Memory B cell (primary cell): Measurements from ENCODE around the gene STAC3.

ENCODE experiments used
- ATAC-seq: fragments of 150-1000 bp; cut with Tn5 transposase; 2 replicates; pipeline ENCODE4 v1.10.0; 2021; ENCODE audit warnings: low read depth, mild to moderate bottlenecking, moderate library complexity
- DNase-seq, 2 donors: peaks; one replicate each; pipeline ENCODE4 v3.0.0; 2022; ENCODE audit warnings: low spot score in 2 of 2
- H3K27ac Mint-ChIP-seq: one replicate; pipeline ENCODE4 v1.8.0; 2022; ENCODE audit warnings: mild to moderate bottlenecking, moderate library complexity, mixed read lengths
- H3K27me3 Mint-ChIP-seq: one replicate; pipeline ENCODE4 v1.8.0; 2022; ENCODE audit warnings: mixed read lengths
- H3K36me3 Mint-ChIP-seq: one replicate; pipeline ENCODE4 v1.8.0; 2022; ENCODE audit warnings: mild to moderate bottlenecking, mixed read lengths
- H3K4me1 Mint-ChIP-seq: one replicate; pipeline ENCODE4 v1.8.0; 2022; ENCODE audit warnings: mixed read lengths
- H3K4me3 Mint-ChIP-seq: one replicate; pipeline ENCODE4 v1.8.0; 2022; ENCODE audit warnings: mild to moderate bottlenecking, moderate library complexity, mixed read lengths
- H3K9me3 Mint-ChIP-seq: one replicate; pipeline ENCODE4 v1.8.0; 2022; ENCODE audit warnings: mixed read lengths

The STAC3 gene

DNA sequence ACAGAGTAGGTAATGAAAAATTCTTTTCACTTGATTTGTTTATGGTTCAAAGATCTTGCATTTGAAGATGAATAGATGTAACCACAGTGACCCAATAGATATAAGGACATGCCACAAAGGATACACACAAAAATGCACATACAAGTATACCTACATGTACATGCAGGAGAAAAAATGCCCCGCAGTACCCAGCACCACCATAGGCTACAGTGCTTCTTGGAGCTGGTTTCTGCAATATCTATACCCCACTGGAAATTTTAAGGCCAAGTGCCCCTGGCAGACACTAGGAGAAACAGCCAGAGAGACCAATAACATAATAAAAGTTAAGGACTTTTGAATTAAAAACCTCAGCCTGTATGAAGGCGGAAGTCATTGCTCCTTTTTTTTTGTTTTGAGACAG lies 12.1 kb upstream of the STAC3 start:
- no peak for ATAC-seq
- Mint-ChIP-seq H3K27me3 (no peaks in the 10 kb centered on the region), H3K27ac (no peak overlapping the region), H3K9me3 (no peaks in the 10 kb centered on the region), H3K36me3 (peaks cover 31% of the 10 kb centered on the region), H3K4me1 (peaks cover 4% of the 10 kb centered on the region), H3K4me3 (no peak overlapping the region)
- no peak for DNase-seq

DNA sequence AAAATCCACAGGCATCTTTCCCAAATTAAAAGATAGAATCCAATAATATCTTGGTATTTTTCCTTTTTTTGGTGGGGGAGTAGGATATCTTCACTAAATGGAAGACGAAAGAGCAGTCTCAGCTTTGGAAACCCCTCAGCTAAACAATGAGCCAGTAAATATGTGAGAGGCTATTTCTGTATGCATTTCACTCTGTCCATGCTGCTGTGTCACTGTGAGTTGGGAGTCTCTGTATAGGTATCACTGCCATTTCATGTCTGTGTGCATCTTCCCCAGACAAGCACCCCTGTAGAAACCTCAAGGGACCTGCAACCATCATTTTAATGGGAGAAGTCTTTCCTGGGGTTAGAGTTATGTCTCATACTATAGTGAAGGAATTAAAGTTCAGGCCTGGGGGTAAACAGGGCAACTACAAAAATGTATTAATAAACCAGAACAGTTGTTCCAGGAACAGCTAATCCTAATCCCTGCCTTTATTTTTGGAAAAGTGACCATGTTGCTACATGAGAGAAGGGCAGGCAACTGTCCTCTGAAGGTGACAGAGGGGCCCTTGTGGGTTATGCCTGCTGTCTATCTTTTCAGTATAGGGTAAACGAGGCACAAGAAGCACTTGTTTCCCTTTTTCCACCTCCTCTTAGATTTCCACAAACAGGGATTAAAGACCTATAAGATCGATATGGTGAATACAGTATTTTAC lies 11.3 kb upstream of the STAC3 start:
- no peak overlapping the region for H3K27ac Mint-ChIP-seq
- DNase-seq (no peak), ATAC-seq (no peak)
- H3K36me3 Mint-ChIP-seq: peaks cover 27% of the 10 kb centered on the region
- H3K27me3 Mint-ChIP-seq: no peaks in the 10 kb centered on the region
- no peak overlapping the region for H3K4me3 Mint-ChIP-seq
- no peaks in the 10 kb centered on the region for H3K9me3 Mint-ChIP-seq
- peaks cover 4% of the 10 kb centered on the region for H3K4me1 Mint-ChIP-seq

DNA sequence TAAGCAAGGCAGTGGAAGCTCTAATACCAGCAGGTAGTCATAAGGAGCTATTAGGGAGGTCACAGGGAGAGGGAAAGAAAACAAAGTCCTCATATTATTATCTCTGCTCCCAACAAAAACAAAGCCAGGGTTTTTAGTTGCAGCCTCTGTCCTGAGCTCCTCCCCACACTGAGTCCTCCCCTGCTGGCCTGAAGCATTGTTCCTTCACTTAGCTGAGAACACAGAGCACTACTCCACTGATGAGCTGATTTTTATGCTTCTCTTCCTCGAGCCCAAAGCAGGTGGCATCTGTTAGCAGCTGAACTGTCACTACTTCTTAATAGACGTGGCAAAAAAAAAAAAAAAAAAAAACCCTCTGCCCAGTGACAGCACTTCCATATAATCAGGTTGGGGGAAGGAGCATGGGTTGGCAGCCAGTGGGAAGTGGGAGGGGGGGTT lies 10.5 kb upstream of the STAC3 start:
- Mint-ChIP-seq H3K27me3 (no peaks in the 10 kb centered on the region), H3K27ac (no peak overlapping the region), H3K4me3 (no peak overlapping the region), H3K36me3 (peaks cover 24% of the 10 kb centered on the region), H3K4me1 (peaks cover 4% of the 10 kb centered on the region), H3K9me3 (no peaks in the 10 kb centered on the region)
- DNase-seq: no peak
- no peak for ATAC-seq

DNA sequence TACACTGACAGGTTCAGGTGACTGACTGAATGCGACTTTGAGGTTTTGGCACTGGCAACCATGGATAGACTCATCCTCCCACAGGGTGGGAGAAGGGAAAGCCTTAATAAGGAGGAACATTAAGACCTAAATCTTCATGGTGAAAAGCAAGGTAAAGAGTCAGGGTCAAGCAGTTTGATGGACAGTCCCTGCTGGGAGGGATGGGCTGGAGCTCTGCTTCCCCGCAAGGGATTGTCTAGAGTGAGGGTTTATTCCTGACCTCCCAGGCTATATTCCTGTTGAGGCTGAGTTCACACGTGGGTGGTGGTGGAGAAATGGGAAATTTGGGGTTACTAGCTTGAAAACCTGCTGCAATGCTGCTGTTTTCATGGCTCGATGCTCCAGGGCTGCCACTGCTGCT lies 9.4 kb upstream of the STAC3 start:
- ATAC-seq (no peak), DNase-seq (no peak)
- Mint-ChIP-seq H3K4me1 (peaks cover 4% of the 10 kb centered on the region), H3K4me3 (no peak overlapping the region), H3K27ac (no peak overlapping the region), H3K36me3 (peaks cover 31% of the 10 kb centered on the region), H3K9me3 (no peaks in the 10 kb centered on the region), H3K27me3 (no peaks in the 10 kb centered on the region)

DNA sequence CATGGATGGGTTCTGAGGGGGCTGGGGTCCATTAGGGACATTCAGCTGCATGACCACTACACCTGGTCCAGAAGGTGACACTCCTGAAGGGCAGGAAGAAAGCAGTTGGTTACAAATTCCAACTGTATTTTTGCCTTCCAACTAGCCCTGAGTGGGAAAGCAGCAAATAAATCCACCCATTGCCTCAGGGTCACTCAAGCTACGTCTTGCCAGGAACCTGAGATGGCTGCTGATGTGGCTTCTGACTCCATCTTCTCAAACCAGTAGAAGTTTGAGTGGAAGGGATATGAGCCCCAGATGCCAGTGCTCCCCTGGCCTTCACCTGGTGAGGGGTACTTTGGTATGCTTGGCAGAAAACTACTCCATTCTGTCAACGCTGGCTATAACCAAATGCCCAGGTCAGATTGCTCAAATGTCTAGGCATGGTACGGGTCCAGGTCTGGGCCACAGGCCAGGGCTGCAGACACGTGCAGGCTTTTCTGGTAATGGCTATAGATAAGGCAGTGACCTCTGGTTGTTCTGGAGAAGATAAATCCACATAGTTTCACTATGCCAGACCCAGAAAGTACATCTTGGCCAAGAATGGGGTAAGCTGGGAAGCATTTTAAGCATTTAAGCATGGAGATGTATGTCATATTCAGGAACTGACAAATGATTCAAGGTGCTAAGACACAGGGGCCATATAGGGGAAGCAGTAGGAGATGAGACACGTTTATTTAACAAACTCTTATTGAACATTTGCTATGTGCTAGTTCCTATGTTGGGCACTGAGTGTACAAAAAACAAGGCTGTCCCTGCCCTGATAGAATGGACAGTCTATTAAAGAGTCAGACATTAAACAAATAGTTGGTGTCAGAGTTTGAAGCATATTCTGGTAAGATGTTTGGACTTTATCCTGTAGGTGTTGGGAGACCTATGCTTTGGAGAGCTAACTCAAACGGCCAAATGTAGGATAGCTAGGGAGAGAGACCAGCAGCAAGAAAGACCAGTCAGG lies 8.3 kb upstream of the STAC3 start:
- H3K4me3 Mint-ChIP-seq: no peak overlapping the region
- no peaks in the 10 kb centered on the region for H3K27me3 Mint-ChIP-seq
- no peaks in the 10 kb centered on the region for H3K9me3 Mint-ChIP-seq
- H3K27ac Mint-ChIP-seq: no peak overlapping the region
- DNase-seq (no peak), ATAC-seq (no peak)
- peaks cover 4% of the 10 kb centered on the region for H3K4me1 Mint-ChIP-seq
- H3K36me3 Mint-ChIP-seq: peaks cover 25% of the 10 kb centered on the region

DNA sequence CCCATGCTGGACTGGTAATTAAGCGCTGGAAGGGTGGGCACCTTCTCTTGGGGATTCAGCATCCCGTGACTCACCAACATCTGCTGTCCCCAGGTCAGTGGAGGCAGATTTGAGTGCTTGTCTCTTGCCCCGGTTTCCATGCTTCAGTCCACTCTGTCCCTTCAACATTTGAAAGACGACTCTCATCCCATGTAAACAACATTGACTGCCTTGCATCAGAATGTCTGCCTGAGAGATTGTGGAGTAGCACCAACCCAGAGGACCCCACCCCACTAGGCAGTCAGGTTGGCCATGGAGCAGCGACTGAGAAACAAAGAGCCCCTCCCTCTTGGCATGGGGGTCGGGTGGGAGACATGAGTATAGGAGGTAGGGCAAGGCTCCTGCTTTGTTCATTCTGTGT lies 4.9 kb upstream of the STAC3 start:
- DNase-seq: no peak
- Mint-ChIP-seq H3K9me3 (no peaks in the 10 kb centered on the region), H3K27me3 (no peaks in the 10 kb centered on the region), H3K4me1 (no peaks in the 10 kb centered on the region), H3K36me3 (peaks cover 21% of the 10 kb centered on the region), H3K27ac (no peak overlapping the region), H3K4me3 (no peak overlapping the region)
- no peak for ATAC-seq

DNA sequence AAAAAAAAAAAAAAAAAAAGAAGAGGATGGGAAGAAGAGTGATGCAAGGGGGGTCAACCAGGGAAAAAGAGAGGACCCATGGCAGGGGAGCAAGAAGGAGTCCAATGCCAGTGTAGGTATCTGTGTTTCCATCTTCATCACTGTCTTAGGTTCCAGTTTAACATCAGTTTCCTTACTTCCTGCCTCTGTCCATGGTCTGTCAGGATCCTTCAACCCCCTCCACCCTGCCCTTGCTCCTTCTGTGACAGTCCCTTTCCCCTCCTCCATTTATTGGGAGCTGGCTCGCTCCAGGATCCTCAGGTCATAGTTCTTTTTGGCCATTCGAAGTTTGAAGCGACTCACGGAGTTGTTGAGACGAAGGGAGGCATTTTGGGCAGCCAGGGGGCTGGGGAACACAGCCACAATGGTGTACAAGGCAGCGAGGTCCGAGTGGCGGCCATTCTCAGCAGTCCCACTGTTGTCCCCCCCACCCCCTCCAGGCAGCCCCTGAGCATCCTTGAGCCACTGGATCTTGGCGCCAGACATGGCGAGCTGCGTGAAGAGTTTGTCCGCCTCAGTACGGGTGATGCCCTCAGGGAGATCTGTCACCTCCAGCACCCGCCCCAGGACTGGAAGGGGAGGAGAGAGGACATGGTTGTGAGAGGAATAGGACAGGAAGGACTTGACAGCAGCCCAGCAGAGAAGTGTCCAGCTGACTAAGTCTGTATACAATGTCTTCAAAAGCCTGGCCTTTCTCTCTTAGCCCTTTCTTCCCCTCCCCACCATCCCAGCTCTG lies 3.7 kb upstream of the STAC3 start:
- no peaks in the 10 kb centered on the region for H3K4me1 Mint-ChIP-seq
- H3K27ac Mint-ChIP-seq: no peak overlapping the region
- DNase-seq (no peak), ATAC-seq (no peak)
- H3K36me3 Mint-ChIP-seq: peaks cover 14% of the 10 kb centered on the region
- no peak overlapping the region for H3K4me3 Mint-ChIP-seq
- no peaks in the 10 kb centered on the region for H3K9me3 Mint-ChIP-seq
- H3K27me3 Mint-ChIP-seq: no peaks in the 10 kb centered on the region

DNA sequence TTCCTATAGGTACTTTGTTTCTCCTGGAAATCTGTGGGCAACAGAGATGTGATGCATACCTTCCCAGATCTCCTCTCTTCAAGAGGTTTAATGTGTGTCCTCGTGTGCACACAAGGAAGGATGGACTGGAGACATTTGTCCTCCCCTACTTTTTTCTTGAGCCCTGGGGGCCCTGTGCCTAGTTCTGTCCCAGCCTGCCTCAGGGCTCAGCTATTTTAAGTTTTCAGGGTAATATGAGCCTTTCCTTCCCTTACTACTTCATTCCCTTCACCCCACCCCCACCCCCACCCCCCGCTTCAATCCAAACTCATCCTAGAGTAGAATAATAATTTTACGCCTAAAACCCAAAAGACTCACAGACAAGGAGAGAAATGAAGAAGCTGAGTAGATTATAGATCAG lies 446 bp downstream of the STAC3 start:
- Mint-ChIP-seq H3K27ac (no peak overlapping the region), H3K36me3 (peaks cover 4% of the 10 kb centered on the region), H3K4me3 (no peak overlapping the region), H3K27me3 (no peaks in the 10 kb centered on the region), H3K4me1 (peaks cover 7% of the 10 kb centered on the region), H3K9me3 (no peaks in the 10 kb centered on the region)
- ATAC-seq (no peak), DNase-seq (no peak)

DNA sequence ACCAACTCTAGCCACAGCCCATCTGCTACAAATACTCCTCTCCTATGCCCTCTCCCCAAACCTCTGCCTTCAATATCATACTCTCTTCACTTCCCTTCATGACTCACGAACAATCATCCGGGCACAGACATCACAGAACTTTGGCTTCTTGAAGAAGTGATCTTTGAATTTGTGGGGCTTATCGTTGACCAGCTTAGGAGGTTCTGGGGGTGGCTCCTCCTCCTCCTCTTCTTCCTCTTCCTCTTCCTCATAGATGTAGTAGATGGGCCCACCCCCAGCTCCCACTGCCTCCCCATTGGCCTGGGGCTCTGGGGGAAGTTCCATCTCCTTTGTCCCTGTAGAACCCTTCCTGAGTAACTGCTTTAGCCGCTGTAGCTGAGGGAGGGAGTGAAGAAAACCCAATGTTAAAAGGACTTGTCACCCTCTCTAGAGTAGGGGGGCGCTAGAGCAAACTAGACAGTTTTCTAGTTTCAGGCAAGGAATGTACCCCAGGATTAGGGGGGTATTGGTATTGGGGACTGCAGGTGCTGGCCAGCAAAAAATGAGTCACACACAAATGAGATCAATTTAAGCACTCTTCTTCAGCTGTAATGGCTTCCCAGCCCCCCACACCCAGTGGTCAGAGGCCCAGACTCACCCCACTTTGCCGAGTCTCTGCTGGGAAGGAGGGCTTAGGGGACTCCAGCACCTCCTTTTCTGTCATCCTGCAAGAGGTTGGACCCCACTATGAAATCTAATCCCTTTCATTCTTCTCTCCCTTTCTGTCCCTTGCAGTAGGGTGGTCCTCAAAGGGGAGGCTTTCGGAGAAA lies 1.8 kb downstream of the STAC3 start:
- Mint-ChIP-seq H3K27me3 (no peaks in the 10 kb centered on the region), H3K36me3 (peaks cover 4% of the 10 kb centered on the region)
- no peak for DNase-seq

DNA sequence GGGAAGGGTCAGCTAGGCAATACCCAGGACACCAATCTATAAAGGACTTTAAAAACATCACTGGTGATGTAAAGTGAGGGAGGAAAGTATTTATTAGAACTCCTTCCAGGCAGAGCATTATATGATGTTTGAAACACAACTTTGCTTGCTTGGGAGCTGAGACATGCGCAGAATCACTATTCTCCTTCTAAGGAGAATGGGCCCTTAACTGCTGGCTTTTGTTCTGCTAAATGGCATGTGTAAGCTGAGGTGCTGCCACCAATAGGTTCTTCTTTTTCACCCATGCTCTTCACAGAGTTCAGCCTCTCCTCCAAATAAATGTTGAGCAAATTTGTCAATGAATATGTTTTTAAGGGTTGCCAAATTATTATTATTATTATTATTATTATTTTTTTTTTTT lies 3.9 kb downstream of the STAC3 start:
- Mint-ChIP-seq H3K27ac (no peak overlapping the region), H3K27me3 (peaks cover 2% of the 10 kb centered on the region), H3K4me3 (no peak overlapping the region), H3K4me1 (peaks cover 16% of the 10 kb centered on the region), H3K9me3 (no peaks in the 10 kb centered on the region), H3K36me3 (peaks cover 1% of the 10 kb centered on the region)
- DNase-seq (no peak), ATAC-seq (no peak)

More for the DNA sequence above, 1.8 kb downstream of the STAC3 start:
- Mint-ChIP-seq H3K9me3 (no peaks in the 10 kb centered on the region), H3K4me1 (peaks cover 7% of the 10 kb centered on the region), H3K27ac (no peak overlapping the region), H3K4me3 (peak overlapping the region; percentile 60)
- peak; percentile 48 for ATAC-seq

DNA sequence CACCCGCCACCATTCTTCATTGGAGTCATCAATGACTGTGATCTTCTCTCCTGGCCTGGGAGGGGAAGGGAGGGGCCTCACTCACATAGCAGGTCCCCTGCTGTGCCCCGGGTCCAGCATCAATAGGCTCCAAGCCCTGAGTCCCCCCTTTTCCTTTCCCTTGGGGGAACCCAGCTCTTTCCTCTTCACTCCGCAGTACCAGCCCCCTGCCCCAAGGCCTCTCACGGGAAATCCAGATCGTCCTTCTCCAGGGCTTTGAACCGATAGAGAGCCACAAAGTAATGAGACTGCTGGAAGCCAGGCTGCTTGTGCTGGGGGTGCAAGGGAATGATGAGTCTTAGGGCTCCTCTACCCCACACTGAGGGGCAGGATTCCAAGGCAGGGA lies 6.7 kb downstream of the STAC3 start:
- ATAC-seq: no peak
- peaks cover 3% of the 10 kb centered on the region for H3K27me3 Mint-ChIP-seq
- H3K27ac Mint-ChIP-seq: no peak overlapping the region
- peaks cover 1% of the 10 kb centered on the region for H3K36me3 Mint-ChIP-seq
- H3K9me3 Mint-ChIP-seq: no peaks in the 10 kb centered on the region
- no peak overlapping the region for H3K4me3 Mint-ChIP-seq
- DNase-seq: no peak
- H3K4me1 Mint-ChIP-seq: peaks cover 34% of the 10 kb centered on the region

DNA sequence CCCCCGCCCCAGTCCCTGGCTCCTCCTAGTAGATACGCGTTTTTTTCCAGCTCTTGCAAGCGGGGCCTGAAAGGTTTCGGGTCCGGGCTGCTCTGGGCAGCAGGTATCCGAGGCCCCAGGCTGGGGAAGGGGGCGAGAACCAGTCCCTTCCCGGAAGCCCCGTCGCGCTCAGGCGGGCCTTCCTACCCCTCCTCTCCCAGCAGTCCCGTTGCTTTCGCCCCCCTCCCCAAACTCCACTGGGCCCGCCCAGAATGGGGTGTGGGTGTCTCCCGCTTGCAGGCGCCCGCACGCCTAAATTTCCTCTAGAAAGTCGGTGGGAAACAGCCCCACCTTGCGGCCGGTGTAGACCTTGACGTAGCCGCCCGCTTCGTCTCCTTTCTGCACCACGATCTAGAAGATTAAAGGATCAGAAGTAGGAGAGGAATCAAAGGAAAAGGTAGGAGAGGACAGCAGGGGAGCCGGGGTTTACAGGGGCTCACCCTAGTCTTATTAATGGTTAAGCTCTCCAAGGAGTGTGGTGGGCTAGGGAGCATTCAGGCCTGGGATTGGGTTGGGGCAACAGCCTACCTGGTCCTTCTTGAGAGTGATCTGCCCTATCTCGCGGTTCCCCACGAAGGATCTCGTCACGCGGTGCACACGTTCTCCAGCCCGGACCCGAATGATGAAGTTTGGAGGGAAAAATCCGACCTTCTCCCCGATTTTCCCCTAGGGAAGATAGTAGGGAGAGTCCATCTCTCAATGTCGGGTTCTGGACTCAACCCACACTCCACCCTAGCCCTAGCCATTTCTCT lies 7.3 kb downstream of the STAC3 start:
- peak overlapping the region; percentile 86 for H3K4me3 Mint-ChIP-seq
- peaks cover 3% of the 10 kb centered on the region for H3K27me3 Mint-ChIP-seq
- no peaks in the 10 kb centered on the region for H3K9me3 Mint-ChIP-seq
- ATAC-seq (peak; percentile 16), DNase-seq (peak; percentile 81 to 89)
- peaks cover 31% of the 10 kb centered on the region for H3K4me1 Mint-ChIP-seq
- peaks cover 1% of the 10 kb centered on the region for H3K36me3 Mint-ChIP-seq
- H3K27ac Mint-ChIP-seq: no peak overlapping the region
